Endodermal cell (in vitro differentiated cells): Measurements from ENCODE around the gene DLX2. TPM values are rescaled to one million over a fixed set of nuclear protein-coding genes. Genes with fewer than 3 reads are reported as not detected.

ENCODE experiments used
- DNase-seq: peaks from one replicate; pipeline ENCODE4 v3.0.0-alpha.2; 2017
- H3K27ac ChIP-seq: 2 replicates; pipeline ENCODE4 v1.5.1; 2013; ENCODE audit warnings: mild to moderate bottlenecking, low read depth, low read length, moderate library complexity
- H3K27me3 ChIP-seq: 2 replicates; pipeline ENCODE4 v1.6.1; 2013; ENCODE audit warnings: mild to moderate bottlenecking, low read length, moderate library complexity; ENCODE audit not compliant: insufficient read depth, control insufficient read depth, poor library complexity, severe bottlenecking
- H3K36me3 ChIP-seq: 2 replicates; pipeline ENCODE4 v1.7.0; 2013; ENCODE audit warnings: mild to moderate bottlenecking, low read length, moderate library complexity; ENCODE audit not compliant: control insufficient read depth, insufficient read depth
- H3K4me1 ChIP-seq: one replicate; pipeline ENCODE4 v1.7.0; 2013; ENCODE audit warnings: low read length; ENCODE audit not compliant: control insufficient read depth, insufficient read depth
- H3K4me3 ChIP-seq: 2 replicates; pipeline ENCODE4 v1.5.1; 2013; ENCODE audit warnings: mild to moderate bottlenecking, low read length, moderate library complexity
- H3K9ac ChIP-seq: 2 replicates; pipeline ENCODE4 v1.6.1; 2013; ENCODE audit warnings: mild to moderate bottlenecking, low read length, moderate library complexity; ENCODE audit not compliant: poor library complexity, severe bottlenecking; ENCODE audit errors: extremely low read depth
- H3K9me3 ChIP-seq: 2 replicates; pipeline ENCODE4 v1.6.1; 2013; ENCODE audit warnings: mild to moderate bottlenecking, low read length, moderate library complexity; ENCODE audit not compliant: control insufficient read depth
- H3K27ac Mint-ChIP-seq: 2 replicates; pipeline ENCODE4 v1.8.0; 2020; ENCODE audit warnings: mixed read lengths
- H3K27me3 Mint-ChIP-seq: 2 replicates; pipeline ENCODE4 v1.8.0; 2021; ENCODE audit warnings: mild to moderate bottlenecking, mixed read lengths; ENCODE audit not compliant: insufficient read depth
- H3K36me3 Mint-ChIP-seq: 2 replicates; pipeline ENCODE4 v1.8.0; 2020; ENCODE audit warnings: low read depth, mixed read lengths
- H3K4me1 Mint-ChIP-seq: 2 replicates; pipeline ENCODE4 v1.8.0; 2020; ENCODE audit warnings: mixed read lengths
- H3K4me3 Mint-ChIP-seq: 2 replicates; pipeline ENCODE4 v1.8.0; 2020; ENCODE audit warnings: mild to moderate bottlenecking, moderate library complexity, mixed read lengths
- H3K9me3 Mint-ChIP-seq: 2 replicates; pipeline ENCODE4 v1.8.0; 2020; ENCODE audit warnings: mild to moderate bottlenecking, mixed read lengths
- WGBS, 2 experiments: methylation state at CpG; one replicate each; pipeline versions ENCODE4 v1.1.5 to v1.1.7; 2013; ENCODE audit warnings: missing lambda C conversion rate in 2 of 2, mixed read lengths in 1 of 2; ENCODE audit not compliant: insufficient coverage in 1 of 2, insufficient read length in 1 of 2; 5-methylcytosine and 5-hydroxymethylcytosine counted together
- total RNA-seq, 2 donors: library from RNA; stranded (reverse); fragmentation: NEBNext Ultra II Directional in 1 of 2; extraction: Animal tissue kit (Norgen Biotek cat#: 25700) in 1 of 2; gene quantifications; 2 replicates in 1 of 2; 3 replicates in 1 of 2; pipeline ENCODE4 v1.2.1, GENCODE V29; 2021
- TF ChIP-seq, protein P1 (sequence below): fragments of 200-600 bp; sonication (generic); conservative IDR thresholded peaks from 2 replicates; pipeline ENCODE4 v1.5.0; 2021; ENCODE audit warnings: antibody characterized with exemption, mild to moderate bottlenecking

The DLX2 gene
- total RNA-seq, 2 donors from 2014 or later: 0.13 TPM; not detected in 1

DNA sequence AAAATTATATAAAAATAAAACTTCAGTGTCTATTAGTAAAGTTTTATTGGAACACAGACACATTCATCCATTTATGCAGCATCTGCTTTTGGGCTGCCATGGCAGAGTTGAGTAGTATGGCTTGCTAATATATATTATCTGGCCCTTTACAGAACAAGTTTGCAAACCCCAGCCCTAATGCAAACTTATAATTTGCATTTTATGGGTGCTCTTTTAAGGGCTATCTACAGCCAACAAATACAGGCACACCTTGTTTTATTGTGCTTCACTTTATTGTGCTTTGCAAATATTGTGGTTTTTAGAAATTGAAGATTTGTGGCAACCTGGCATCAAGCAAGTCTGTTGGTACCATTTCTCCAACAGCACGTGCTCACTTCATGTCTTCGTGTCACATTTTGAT, 35.2 kb upstream of the DLX2 start:
- no peaks in the 10 kb centered on the region for H3K9me3 ChIP-seq
- no peaks in the 10 kb centered on the region for H3K36me3 ChIP-seq
- no peak overlapping the region for H3K27ac ChIP-seq
- WGBS, 2 experiments: 80% methylated on average over 1 of the region's 2 CpGs; no CpG with 5 or more reads in 1 of the 2 experiments
- no peak for DNase-seq
- H3K36me3 Mint-ChIP-seq: no peaks in the 10 kb centered on the region
- H3K27me3 Mint-ChIP-seq: peaks cover 49% of the 10 kb centered on the region
- TF ChIP-seq, protein P1, sequence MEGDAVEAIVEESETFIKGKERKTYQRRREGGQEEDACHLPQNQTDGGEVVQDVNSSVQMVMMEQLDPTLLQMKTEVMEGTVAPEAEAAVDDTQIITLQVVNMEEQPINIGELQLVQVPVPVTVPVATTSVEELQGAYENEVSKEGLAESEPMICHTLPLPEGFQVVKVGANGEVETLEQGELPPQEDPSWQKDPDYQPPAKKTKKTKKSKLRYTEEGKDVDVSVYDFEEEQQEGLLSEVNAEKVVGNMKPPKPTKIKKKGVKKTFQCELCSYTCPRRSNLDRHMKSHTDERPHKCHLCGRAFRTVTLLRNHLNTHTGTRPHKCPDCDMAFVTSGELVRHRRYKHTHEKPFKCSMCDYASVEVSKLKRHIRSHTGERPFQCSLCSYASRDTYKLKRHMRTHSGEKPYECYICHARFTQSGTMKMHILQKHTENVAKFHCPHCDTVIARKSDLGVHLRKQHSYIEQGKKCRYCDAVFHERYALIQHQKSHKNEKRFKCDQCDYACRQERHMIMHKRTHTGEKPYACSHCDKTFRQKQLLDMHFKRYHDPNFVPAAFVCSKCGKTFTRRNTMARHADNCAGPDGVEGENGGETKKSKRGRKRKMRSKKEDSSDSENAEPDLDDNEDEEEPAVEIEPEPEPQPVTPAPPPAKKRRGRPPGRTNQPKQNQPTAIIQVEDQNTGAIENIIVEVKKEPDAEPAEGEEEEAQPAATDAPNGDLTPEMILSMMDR: no peak
- H3K4me1 Mint-ChIP-seq: no peaks in the 10 kb centered on the region
- H3K27ac Mint-ChIP-seq: no peak overlapping the region
- H3K4me3 Mint-ChIP-seq: no peak overlapping the region
- H3K4me3 ChIP-seq: no peak overlapping the region
- H3K4me1 ChIP-seq: no peaks in the 10 kb centered on the region
- no peak overlapping the region for H3K9ac ChIP-seq
- H3K27me3 ChIP-seq: no peaks in the 10 kb centered on the region
- H3K9me3 Mint-ChIP-seq: no peaks in the 10 kb centered on the region

DNA sequence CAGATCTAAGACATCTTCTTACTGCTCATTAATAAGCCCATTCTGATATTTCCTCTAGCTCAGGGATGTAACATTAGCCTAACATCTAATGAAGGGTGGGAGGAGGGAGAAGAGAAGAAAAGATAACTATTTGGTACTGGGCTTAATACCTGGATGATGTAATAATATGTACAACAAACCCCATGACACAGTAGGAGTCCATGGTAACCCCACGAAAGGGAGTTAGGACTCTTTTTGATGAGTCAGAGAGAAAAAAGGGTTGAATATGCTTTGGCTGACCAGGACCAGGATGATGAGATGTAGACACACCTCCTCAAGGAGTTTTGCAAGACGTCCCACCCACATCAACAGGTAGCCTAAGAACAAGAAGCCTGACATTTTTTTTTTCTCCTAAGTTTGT, 34.4 kb upstream of the DLX2 start:
- no peak overlapping the region for H3K27ac Mint-ChIP-seq
- Histone ChIP-seq H3K9ac (no peak overlapping the region), H3K9me3 (no peaks in the 10 kb centered on the region), H3K4me3 (no peak overlapping the region), H3K36me3 (no peaks in the 10 kb centered on the region), H3K27ac (no peak overlapping the region), H3K4me1 (no peaks in the 10 kb centered on the region), H3K27me3 (no peaks in the 10 kb centered on the region)
- H3K9me3 Mint-ChIP-seq: no peaks in the 10 kb centered on the region
- peaks cover 56% of the 10 kb centered on the region for H3K27me3 Mint-ChIP-seq
- DNase-seq: no peak
- WGBS, 2 experiments: 85% methylated on average over 2 of the region's 2 CpGs; no CpG with 5 or more reads in 1 of the 2 experiments
- H3K4me1 Mint-ChIP-seq: peaks cover 5% of the 10 kb centered on the region
- TF ChIP-seq, protein P1: no peak
- H3K4me3 Mint-ChIP-seq: no peak overlapping the region
- H3K36me3 Mint-ChIP-seq: no peaks in the 10 kb centered on the region

DNA sequence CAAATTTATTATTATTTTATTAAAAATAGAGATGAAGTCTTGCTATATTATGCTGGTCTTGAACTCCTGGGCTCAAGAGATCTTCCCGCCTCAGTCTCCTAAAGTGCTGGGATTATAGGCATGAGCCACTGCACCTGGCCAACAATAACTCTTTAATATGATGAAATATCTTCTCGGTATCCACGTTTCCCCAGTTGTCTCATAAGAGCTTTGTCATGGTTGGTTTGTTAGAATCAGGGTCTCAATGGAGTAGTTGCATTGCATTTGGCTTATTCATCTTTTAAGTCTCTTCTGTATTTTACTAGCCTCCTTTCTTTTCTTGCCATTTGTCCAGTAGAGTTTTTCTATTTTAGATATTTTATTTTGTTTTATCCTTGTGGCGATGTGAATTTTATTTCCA, 32.7 kb upstream of the DLX2 start:
- no peak for DNase-seq
- Histone ChIP-seq H3K9ac (no peak overlapping the region), H3K27ac (no peak overlapping the region), H3K27me3 (no peaks in the 10 kb centered on the region), H3K4me1 (no peaks in the 10 kb centered on the region), H3K4me3 (no peak overlapping the region), H3K36me3 (no peaks in the 10 kb centered on the region), H3K9me3 (no peaks in the 10 kb centered on the region)
- no peak overlapping the region for H3K4me3 Mint-ChIP-seq
- WGBS, 2 experiments: 96 to 100% methylated on average over 1 to 4 of the region's 4 CpGs
- TF ChIP-seq, protein P1: no peak
- H3K9me3 Mint-ChIP-seq: no peaks in the 10 kb centered on the region
- peaks cover 52% of the 10 kb centered on the region for H3K27me3 Mint-ChIP-seq
- no peaks in the 10 kb centered on the region for H3K36me3 Mint-ChIP-seq
- peaks cover 10% of the 10 kb centered on the region for H3K4me1 Mint-ChIP-seq
- no peak overlapping the region for H3K27ac Mint-ChIP-seq
